Liver (tissue), 9 donors: ENCODE data around the gene NDUFS4. TPM values are rescaled to one million over a fixed set of nuclear protein-coding genes. Genes with fewer than 3 reads are reported as not detected.

Experiments
- DNase-seq: peaks from one replicate; pipeline ENCODE4 v3.0.0-alpha.2; 2017; ENCODE audit warnings: low spot score
- H3K27ac ChIP-seq, 2 donors: one replicate each; pipeline ENCODE4 v1.7.0; 2013; ENCODE audit warnings: inconsistent platforms in 2 of 2, low read length in 2 of 2, control low read depth in 1 of 2, low read depth in 1 of 2, mild to moderate bottlenecking in 1 of 2
- H3K27me3 ChIP-seq, 4 donors: one replicate each; pipeline versions ENCODE4 v1.6.1 to v1.7.0; 2013; ENCODE audit warnings: low read length in 3 of 4, inconsistent platforms in 1 of 4, mild to moderate bottlenecking in 1 of 4, moderate library complexity in 1 of 4; ENCODE audit not compliant: control insufficient read depth in 4 of 4, insufficient read depth in 4 of 4
- H3K36me3 ChIP-seq, 4 donors: one replicate each; pipeline versions ENCODE4 v1.6.1 to v1.7.0; 2013; ENCODE audit warnings: low read length in 3 of 4, mild to moderate bottlenecking in 3 of 4, low read depth in 1 of 4, moderate library complexity in 1 of 4; ENCODE audit not compliant: control insufficient read depth in 4 of 4, insufficient read depth in 3 of 4
- H3K4me1 ChIP-seq, 4 donors: one replicate each; pipeline versions ENCODE4 v1.6.1 to v1.7.0; 2013; ENCODE audit warnings: low read length in 3 of 4, mild to moderate bottlenecking in 3 of 4, moderate library complexity in 1 of 4; ENCODE audit not compliant: control insufficient read depth in 4 of 4, insufficient read depth in 4 of 4
- H3K4me3 ChIP-seq, 3 donors: one replicate each; pipeline versions ENCODE4 v1.6.1 to v1.7.0; 2013; ENCODE audit warnings: low read length in 3 of 3, control low read depth in 1 of 3, low read depth in 1 of 3, mild to moderate bottlenecking in 1 of 3
- H3K9ac ChIP-seq, 2 donors: one replicate each; pipeline ENCODE4 v1.7.0; 2013; ENCODE audit warnings: low read length in 2 of 2, mild to moderate bottlenecking in 2 of 2, moderate library complexity in 2 of 2, control low read depth in 1 of 2, low read depth in 1 of 2
- H3K9me3 ChIP-seq, 4 donors: one replicate each; pipeline versions ENCODE4 v1.6.1 to v1.7.0; 2013; ENCODE audit warnings: low read length in 3 of 4; ENCODE audit not compliant: control insufficient read depth in 4 of 4
- ATF3 ChIP-seq: IDR thresholded peaks from 2 replicates; pipeline ENCODE4 v1.6.1; 2016; ENCODE audit warnings: antibody characterized with exemption
- EGR1 ChIP-seq, 2 donors: IDR thresholded peaks; 2 replicates each; pipeline ENCODE4 v1.6.1; 2016 to 2018; ENCODE audit warnings: antibody characterized with exemption in 2 of 2, low read depth in 2 of 2
- FOXA1 ChIP-seq: IDR thresholded peaks from 2 replicates; pipeline ENCODE4 v1.6.1; 2016; ENCODE audit warnings: antibody characterized with exemption
- FOXA2 ChIP-seq: IDR thresholded peaks from 2 replicates; pipeline ENCODE4 v1.6.1; 2016; ENCODE audit warnings: antibody characterized with exemption
- GABPA ChIP-seq, 2 donors: IDR thresholded peaks in 1 of 2; conservative IDR thresholded peaks in 1 of 2; 2 replicates each; pipeline ENCODE4 v1.6.1; 2016; ENCODE audit warnings: antibody characterized with exemption in 2 of 2, mild to moderate bottlenecking in 1 of 2, moderate library complexity in 1 of 2
- HNF4A ChIP-seq, 2 donors: conservative IDR thresholded peaks; 2 replicates each; pipeline ENCODE4 v1.6.1; 2016; ENCODE audit warnings: antibody characterized with exemption in 2 of 2, mild to moderate bottlenecking in 2 of 2
- HNF4G ChIP-seq: IDR thresholded peaks from 2 replicates; pipeline ENCODE4 v1.6.1; 2016; ENCODE audit warnings: antibody characterized with exemption
- JUND ChIP-seq, 2 donors: IDR thresholded peaks; 2 replicates each; pipeline ENCODE4 v1.6.1; 2016; ENCODE audit warnings: antibody characterized with exemption in 2 of 2
- MAX ChIP-seq: IDR thresholded peaks from 2 replicates; pipeline ENCODE4 v1.6.1; 2016; ENCODE audit warnings: antibody characterized with exemption
- NR2F2 ChIP-seq: IDR thresholded peaks from 2 replicates; pipeline ENCODE4 v1.6.1; 2016; ENCODE audit warnings: antibody characterized with exemption
- RAD21 ChIP-seq, 2 donors: IDR thresholded peaks; 2 replicates each; pipeline ENCODE4 v1.6.1; 2016; ENCODE audit warnings: antibody characterized with exemption in 2 of 2, mild to moderate bottlenecking in 2 of 2
- REST ChIP-seq: IDR thresholded peaks from 2 replicates; pipeline ENCODE4 v1.6.1; 2016; ENCODE audit warnings: antibody characterized with exemption, mild to moderate bottlenecking
- RXRA ChIP-seq, 2 donors: IDR thresholded peaks; 2 replicates each; pipeline ENCODE4 v1.6.1; 2017 to 2018; ENCODE audit warnings: antibody characterized with exemption in 2 of 2, mild to moderate bottlenecking in 1 of 2
- SP1 ChIP-seq: IDR thresholded peaks from 2 replicates; pipeline ENCODE4 v1.6.1; 2018; ENCODE audit warnings: antibody characterized with exemption, mild to moderate bottlenecking
- TAF1 ChIP-seq: conservative IDR thresholded peaks from 2 replicates; pipeline ENCODE4 v1.6.1; 2016; ENCODE audit warnings: antibody characterized with exemption, mild to moderate bottlenecking
- YY1 ChIP-seq: IDR thresholded peaks from 2 replicates; pipeline ENCODE4 v1.6.1; 2016; ENCODE audit warnings: antibody characterized with exemption, mild to moderate bottlenecking
- ZBTB33 ChIP-seq: IDR thresholded peaks from 2 replicates; pipeline ENCODE4 v1.6.1; 2016; ENCODE audit warnings: antibody characterized with exemption
- WGBS: extraction: QIAGEN DNeasy Blood & Tissue Kit; methylation state at CpG from one replicate; pipeline ENCODE4 v1.1.7; 2013; 5-methylcytosine and 5-hydroxymethylcytosine counted together
- polyA plus RNA-seq, 2 donors: library from polyadenylated mRNA; stranded (reverse) in 1 of 2; unstranded in 1 of 2; fragments of 200-250 nt in 1 of 2; fragments of >200 nt in 1 of 2; fragmentation: Nextera tagmentation in 1 of 2; extraction: Ambion mirVana in 1 of 2; gene quantifications; one replicate each; pipeline versions ENCODE4 v1.2.1 to v1.2.3, GENCODE V29; 2013 to 2015
- total RNA-seq, 2 donors: library from RNA; depleted of rRNA; stranded (reverse); fragments of >200 nt; gene quantifications; one replicate each; pipeline ENCODE4 v1.2.3, GENCODE V29; 2014
- donor health status: healthy.
- donor health status: healthy.
- donor health status: healthy.
- donor health status: healthy.
- donor health status: healthy.

Gene NDUFS4
- total and polyA plus RNA-seq, 4 donors: 35.9 to 114 (median 53.4) TPM

- no peak for DNase-seq
- Histone ChIP-seq H3K4me1 (peaks cover 2 to 20% (median 9%) of the 10 kb centered on the region in 4 donors), H3K9ac (no peak overlapping the region), H3K4me3 (no peak overlapping the region), H3K36me3 (no peaks in the 10 kb centered on the region), H3K27ac (no peak overlapping the region), H3K9me3 (no peaks in the 10 kb centered on the region), H3K27me3 (no peaks in the 10 kb centered on the region)
- TF ChIP-seq JUND (IDR thresholded peaks at IDR 0.05): no peak
- no peak for TF ChIP-seq FOXA1
- no peak for TF ChIP-seq ATF3
- no peak for TF ChIP-seq EGR1 (IDR thresholded peaks at IDR 0.05; ENCODE audit: low read depth in 2 of 2)
- TF ChIP-seq FOXA2: no peak
- TF ChIP-seq RXRA (IDR thresholded peaks at IDR 0.05): no peak
- TF ChIP-seq NR2F2: no peak
- TF ChIP-seq HNF4A (conservative IDR thresholded peaks at IDR 0.05): no peak
- TF ChIP-seq REST: no peak
- TF ChIP-seq RAD21 (IDR thresholded peaks at IDR 0.05): no peak
- TF ChIP-seq MAX: no peak
- no peak for TF ChIP-seq HNF4G
- TF ChIP-seq TAF1: no peak
- 83% methylated on average over 1 of the region's 1 CpG for WGBS
Observed at GRCh38 chr5:53571403-53571802, 11.0 kb downstream of the NDUFS4 start.

GRCh38 chr5:53575101-53575500 is 14.7 kb downstream of the NDUFS4 start:
- no peak overlapping the region for H3K27ac ChIP-seq
- H3K4me1 ChIP-seq: peaks cover 0 to 17% (median 8%) of the 10 kb centered on the region in 4 donors
- DNase-seq: no peak
- TF ChIP-seq MAX: no peak
- H3K9me3 ChIP-seq: no peaks in the 10 kb centered on the region
- no peaks in the 10 kb centered on the region for H3K27me3 ChIP-seq
- H3K4me3 ChIP-seq: no peak overlapping the region
- H3K9ac ChIP-seq: no peak overlapping the region
- H3K36me3 ChIP-seq: no peaks in the 10 kb centered on the region
- WGBS: 89% methylated on average over 3 of the region's 3 CpGs

- Histone ChIP-seq H3K27ac (no peak overlapping the region), H3K27me3 (no peaks in the 10 kb centered on the region), H3K4me3 (no peak overlapping the region), H3K9ac (no peak overlapping the region), H3K36me3 (no peaks in the 10 kb centered on the region), H3K4me1 (peaks cover 0 to 17% (median 8%) of the 10 kb centered on the region in 4 donors), H3K9me3 (no peaks in the 10 kb centered on the region)
- no peak for DNase-seq
- TF ChIP-seq FOXA1 (no peak), EGR1 (IDR thresholded peaks at IDR 0.05; ENCODE audit: low read depth in 2 of 2) (no peak), YY1 (no peak), ZBTB33 (no peak), GABPA (IDR thresholded peaks at IDR 0.05 in 1 of 2, conservative IDR thresholded peaks at IDR 0.05 in 1 of 2) (no peak), NR2F2 (no peak), JUND (IDR thresholded peaks at IDR 0.05) (no peak), RXRA (IDR thresholded peaks at IDR 0.05) (no peak), ATF3 (no peak), HNF4G (no peak), RAD21 (IDR thresholded peaks at IDR 0.05) (no peak), HNF4A (conservative IDR thresholded peaks at IDR 0.05) (no peak), MAX (no peak), SP1 (no peak)
Observed at GRCh38 chr5:53575831-53576230, 15.4 kb downstream of the NDUFS4 start.
